SK-N-SH treated with all-trans-retinoic acid at 6 μM for 48 hours (cell line): ENCODE measurements around the gene CHCHD6.

Experiments used
- CSDC2 ChIP-seq: fragments of 250-450 bp; sonication (Bioruptor Pico); IDR thresholded peaks from 2 replicates; pipeline ENCODE4 v1.5.0; 2020; ENCODE audit warnings: mild to moderate bottlenecking, moderate library complexity
- OSR1 ChIP-seq: fragments of 250-450 bp; sonication (Bioruptor Pico); IDR thresholded peaks from 2 replicates; pipeline ENCODE4 v1.8.0; 2022; ENCODE audit warnings: moderate library complexity, mild to moderate bottlenecking, inconsistent platforms
- PATZ1 ChIP-seq: fragments of 250-450 bp; sonication (Bioruptor Pico); IDR thresholded peaks from 2 replicates; pipeline ENCODE4 v1.8.0; 2020; ENCODE audit warnings: mild to moderate bottlenecking, moderate library complexity, borderline replicate concordance
- RARB ChIP-seq: fragments of 250-450 bp; sonication (Bioruptor Pico); IDR thresholded peaks from 2 replicates; pipeline ENCODE4 v1.8.0; 2021; ENCODE audit warnings: mild to moderate bottlenecking, moderate library complexity
- SNAI2 ChIP-seq: fragments of 250-450 bp; sonication (Bioruptor Pico); IDR thresholded peaks from 2 replicates; pipeline ENCODE4 v1.5.0; 2020; ENCODE audit warnings: mild to moderate bottlenecking, moderate library complexity
- ZFP3 ChIP-seq: fragments of 250-450 bp; sonication (Bioruptor Pico); IDR thresholded peaks from 2 replicates; pipeline ENCODE4 v1.5.0; 2020; ENCODE audit warnings: mild to moderate bottlenecking, moderate library complexity

GRCh38 chr3:126995926-126996512 is 292.0 kb downstream of the CHCHD6 start:
- TF ChIP-seq CSDC2 (CRISPR knock-in tag) (no peak), ZFP3 (no peak), PATZ1 (CRISPR knock-in tag) (no peak), SNAI2 (CRISPR knock-in tag) (no peak), RARB (no peak), OSR1 (CRISPR knock-in tag) (no peak)
